Mammary epithelial cell (primary cell): Measurements from ENCODE around the gene ITGB3.
"Not testable (repeated sequence)": the region's sequence is repeated elsewhere in the genome, so short reads cannot be mapped to it uniquely, and the experiment has no call there.

Source experiments
- EZH2 ChIP-seq: IDR thresholded peaks from 2 replicates; pipeline ENCODE4 v1.6.1; 2012; ENCODE audit warnings: low read length, inconsistent platforms, borderline replicate concordance
- TF ChIP-seq, protein P1 (sequence below), 2 donors: IDR thresholded peaks in 1 of 2; conservative IDR thresholded peaks in 1 of 2; 2 replicates each; pipeline ENCODE4 v1.5.1; 2011 to 2012; ENCODE audit warnings: inconsistent platforms in 2 of 2, low read length in 2 of 2, mild to moderate bottlenecking in 2 of 2, control low read depth in 1 of 2, low read depth in 1 of 2; ENCODE audit not compliant: insufficient read depth in 1 of 2; ENCODE audit errors: extremely low read depth in 1 of 2

DNA sequence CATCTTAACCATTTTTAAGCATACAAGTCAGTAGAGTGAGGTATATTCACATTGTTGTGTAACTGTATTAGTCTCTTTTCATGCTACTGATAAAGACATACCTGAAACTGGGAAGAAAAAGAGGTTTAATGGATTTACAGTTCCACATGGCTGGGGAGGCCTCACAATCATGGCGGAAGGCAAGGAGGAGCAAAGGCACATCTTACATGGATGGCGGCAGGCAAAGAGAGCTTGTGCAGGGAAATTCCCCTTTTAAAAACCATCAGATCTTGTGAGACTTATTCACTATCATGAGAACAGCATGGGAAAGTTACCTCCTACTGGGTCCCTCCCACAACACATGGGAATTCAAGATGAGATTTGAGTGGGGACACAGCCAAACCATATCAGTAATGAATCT is 29.6 kb upstream of the ITGB3 start:
- TF ChIP-seq, protein P1, sequence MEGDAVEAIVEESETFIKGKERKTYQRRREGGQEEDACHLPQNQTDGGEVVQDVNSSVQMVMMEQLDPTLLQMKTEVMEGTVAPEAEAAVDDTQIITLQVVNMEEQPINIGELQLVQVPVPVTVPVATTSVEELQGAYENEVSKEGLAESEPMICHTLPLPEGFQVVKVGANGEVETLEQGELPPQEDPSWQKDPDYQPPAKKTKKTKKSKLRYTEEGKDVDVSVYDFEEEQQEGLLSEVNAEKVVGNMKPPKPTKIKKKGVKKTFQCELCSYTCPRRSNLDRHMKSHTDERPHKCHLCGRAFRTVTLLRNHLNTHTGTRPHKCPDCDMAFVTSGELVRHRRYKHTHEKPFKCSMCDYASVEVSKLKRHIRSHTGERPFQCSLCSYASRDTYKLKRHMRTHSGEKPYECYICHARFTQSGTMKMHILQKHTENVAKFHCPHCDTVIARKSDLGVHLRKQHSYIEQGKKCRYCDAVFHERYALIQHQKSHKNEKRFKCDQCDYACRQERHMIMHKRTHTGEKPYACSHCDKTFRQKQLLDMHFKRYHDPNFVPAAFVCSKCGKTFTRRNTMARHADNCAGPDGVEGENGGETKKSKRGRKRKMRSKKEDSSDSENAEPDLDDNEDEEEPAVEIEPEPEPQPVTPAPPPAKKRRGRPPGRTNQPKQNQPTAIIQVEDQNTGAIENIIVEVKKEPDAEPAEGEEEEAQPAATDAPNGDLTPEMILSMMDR (conservative IDR thresholded peaks at IDR 0.05 in 1 of 2, IDR thresholded peaks at IDR 0.05 in 1 of 2; ENCODE audit: extremely low read depth in 1 of 2, insufficient read depth in 1 of 2, low read depth in 1 of 2, low read length in 2 of 2), result not testable (repeated sequence)
- not testable (repeated sequence) for TF ChIP-seq EZH2
